SK-N-SH (cell line): ENCODE results near the gene RCAN1. TPM values are rescaled to one million over a fixed set of nuclear protein-coding genes. Genes with fewer than 3 reads are reported as not detected.

Experiments used
- CTCF ChIA-PET: fragments of 300-600, 350-600 bp; formaldehyde crosslinking; extraction: SDS; loops from one replicate; lab custom pipeline; 2021; lab: Yijun Ruan, JAX
- POLR2A ChIA-PET: fragments of 350-600 bp; sonication (Branson Sonifier 250); formaldehyde crosslinking; extraction: SDS; loops from one replicate; lab custom pipeline; 2020; ENCODE audit warnings: antibody characterized with exemption, inconsistent platforms; lab: Yijun Ruan, JAX
- DNase-seq: peaks from one replicate; pipeline ENCODE4 v3.0.0; 2012
- H2AFZ ChIP-seq: fragments of 200-600 bp; sonication (generic); 2 replicates; pipeline ENCODE4 v1.8.1; 2016; ENCODE audit warnings: antibody characterized with exemption, mild to moderate bottlenecking, low read depth
- H3F3A ChIP-seq: fragments of 200-600 bp; sonication (generic); replicated peaks from 2 replicates; pipeline ENCODE3; 2016; ENCODE audit warnings: antibody characterized with exemption, mild to moderate bottlenecking; ENCODE audit not compliant: insufficient read depth
- H3K27ac ChIP-seq, 2 experiments: fragments of 200-500 bp in 1 of 2; fragments of 200-600 bp in 1 of 2; sonication (Bioruptor generic) in 1 of 2; sonication (generic), shearing (Covaris generic) in 1 of 2; 2 replicates each; pipeline versions ENCODE4 v1.5.1 to v1.6.1; 2014 to 2016; ENCODE audit warnings: low read depth in 2 of 2, inconsistent platforms in 1 of 2, low read length in 1 of 2, mild to moderate bottlenecking in 1 of 2, mixed read lengths in 1 of 2
- H3K27me3 ChIP-seq: fragments of 200-600 bp; sonication (generic), shearing (Covaris generic); 2 replicates; pipeline ENCODE4 v1.6.1; 2016; ENCODE audit warnings: mixed run types; ENCODE audit not compliant: insufficient read depth
- H3K36me3 ChIP-seq, 2 experiments: fragments of 200-500 bp in 1 of 2; fragments of 200-600 bp in 1 of 2; sonication (Bioruptor generic) in 1 of 2; sonication (generic) in 1 of 2; replicated peaks in 1 of 2; 2 replicates each; pipeline versions ENCODE3 to v1.5.1; 2014 to 2016; ENCODE audit warnings: low read length in 1 of 2, mild to moderate bottlenecking in 1 of 2; ENCODE audit not compliant: insufficient read depth in 2 of 2, control insufficient read depth in 1 of 2
- H3K4me1 ChIP-seq, 2 experiments: fragments of 200-500 bp in 1 of 2; fragments of 200-600 bp in 1 of 2; sonication (Bioruptor generic) in 1 of 2; sonication (generic), shearing (Covaris generic) in 1 of 2; 2 replicates each; pipeline versions ENCODE4 v1.5.1 to v1.6.1; 2014 to 2016; ENCODE audit warnings: low read depth in 1 of 2, low read length in 1 of 2, mixed run types in 1 of 2; ENCODE audit not compliant: insufficient read depth in 2 of 2, control insufficient read depth in 1 of 2
- H3K4me2 ChIP-seq: fragments of 200-600 bp; sonication (generic), shearing (Covaris generic); 2 replicates; pipeline ENCODE4 v1.6.1; 2017; ENCODE audit warnings: mixed run types
- H3K4me3 ChIP-seq, 2 experiments: fragments of 200-500 bp in 1 of 2; fragments of 200-600 bp in 1 of 2; sonication (Bioruptor generic) in 1 of 2; sonication (generic), shearing (Covaris generic) in 1 of 2; 2 replicates each; pipeline versions ENCODE4 v1.5.1 to v1.8.1; 2014 to 2016; ENCODE audit warnings: low read depth in 2 of 2, inconsistent platforms in 1 of 2, low read length in 1 of 2, mild to moderate bottlenecking in 1 of 2, mixed read lengths in 1 of 2, moderate library complexity in 1 of 2
- H3K79me2 ChIP-seq: fragments of 200-600 bp; sonication (generic); 2 replicates; pipeline ENCODE4 v1.8.1; 2017; ENCODE audit warnings: mild to moderate bottlenecking; ENCODE audit not compliant: insufficient read depth
- H3K9ac ChIP-seq: fragments of 200-600 bp; sonication (generic); 2 replicates; pipeline ENCODE4 v1.6.1; 2017; ENCODE audit warnings: mixed run types
- H3K9me2 ChIP-seq: fragments of 200-600 bp; sonication (generic); 2 replicates; pipeline ENCODE4 v1.6.1; 2017; ENCODE audit warnings: mixed run types
- H3K9me3 ChIP-seq: fragments of 200-600 bp; sonication (generic); 2 replicates; pipeline ENCODE4 v1.6.1; 2017; ENCODE audit warnings: mixed run types, mild to moderate bottlenecking, moderate library complexity
- H4K20me1 ChIP-seq: fragments of 200-600 bp; sonication (generic); 2 replicates; pipeline ENCODE4 v1.6.1; 2017; ENCODE audit warnings: mild to moderate bottlenecking, mixed run types; ENCODE audit not compliant: insufficient read depth
- ELF1 ChIP-seq: IDR thresholded peaks from 2 replicates; pipeline ENCODE4 v1.4.0; 2012
- EP300 ChIP-seq, 2 experiments: IDR thresholded peaks; 2 replicates each; pipeline versions ENCODE4 v1.4.0 to v1.6.1; 2012; ENCODE audit warnings: borderline replicate concordance in 1 of 2, low read depth in 1 of 2, low read length in 1 of 2
- FOSL2 ChIP-seq: IDR thresholded peaks from 2 replicates; pipeline ENCODE4 v1.4.0; 2012; ENCODE audit warnings: low read depth, mild to moderate bottlenecking, moderate library complexity, borderline replicate concordance
- IRF3 ChIP-seq: fragments of 150-350 bp; IDR thresholded peaks from 2 replicates; pipeline ENCODE4 v1.6.1; 2016; ENCODE audit warnings: mild to moderate bottlenecking, low read depth, low read length
- JUND ChIP-seq: IDR thresholded peaks from 2 replicates; pipeline ENCODE4 v1.4.0; 2012
- MAX ChIP-seq: IDR thresholded peaks from 2 replicates; pipeline ENCODE4 v1.4.0; 2012; ENCODE audit warnings: low read depth
- MEF2A ChIP-seq: IDR thresholded peaks from 2 replicates; pipeline ENCODE4 v1.4.0; 2012; ENCODE audit warnings: low read depth, borderline replicate concordance
- MXI1 ChIP-seq: IDR thresholded peaks from 2 replicates; pipeline ENCODE4 v1.6.1; 2012; ENCODE audit warnings: mild to moderate bottlenecking, low read depth, low read length, improper control_type of control experiment
- NFIC ChIP-seq: IDR thresholded peaks from 2 replicates; pipeline ENCODE4 v1.4.0; 2012; ENCODE audit warnings: borderline replicate concordance
- NRF1 ChIP-seq: IDR thresholded peaks from 2 replicates; pipeline ENCODE4 v1.6.1; 2012; ENCODE audit warnings: low read depth, mild to moderate bottlenecking, low read length
- PBX3 ChIP-seq: IDR thresholded peaks from 2 replicates; pipeline ENCODE4; 2012
- RAD21 ChIP-seq: IDR thresholded peaks from 2 replicates; pipeline ENCODE4 v1.6.1; 2012; ENCODE audit warnings: mild to moderate bottlenecking, low read length
- REST ChIP-seq: IDR thresholded peaks from 2 replicates; pipeline ENCODE4 v1.6.1; 2012; ENCODE audit warnings: mild to moderate bottlenecking, low read depth, low read length, moderate library complexity
- RXRA ChIP-seq: IDR thresholded peaks from 2 replicates; pipeline ENCODE4 v1.4.0; 2012; ENCODE audit warnings: low read depth, mild to moderate bottlenecking, borderline replicate concordance
- SIN3A ChIP-seq: IDR thresholded peaks from 2 replicates; pipeline ENCODE4 v1.6.1; 2012; ENCODE audit warnings: low read depth, mild to moderate bottlenecking, low read length, moderate library complexity, borderline replicate concordance
- SMC3 ChIP-seq: IDR thresholded peaks from 2 replicates; pipeline ENCODE4 v1.6.1; 2012; ENCODE audit warnings: low read depth, low read length, improper control_type of control experiment
- TAF1 ChIP-seq: IDR thresholded peaks from 2 replicates; pipeline ENCODE4 v1.6.1; 2012; ENCODE audit warnings: low read depth, mild to moderate bottlenecking, low read length, moderate library complexity, borderline replicate concordance
- TCF12 ChIP-seq: IDR thresholded peaks from 2 replicates; pipeline ENCODE4 v1.4.0; 2012
- TEAD4 ChIP-seq: IDR thresholded peaks from 2 replicates; pipeline ENCODE4 v1.4.0; 2012; ENCODE audit warnings: mild to moderate bottlenecking, borderline replicate concordance; ENCODE audit not compliant: insufficient read depth
- YY1 ChIP-seq: IDR thresholded peaks from 2 replicates; pipeline ENCODE4 v1.4.0; 2012; ENCODE audit warnings: low read depth, mild to moderate bottlenecking
- WGBS: methylation state at CpG from one replicate; pipeline ENCODE4 v1.1.6; 2017; ENCODE audit warnings: low lambda C conversion rate; 5-methylcytosine and 5-hydroxymethylcytosine counted together
- polyA plus RNA-seq, 3 experiments: library from polyadenylated mRNA; depleted of rRNA; stranded (reverse); fragments of >200 nt; gene quantifications; 2 replicates each; pipeline ENCODE4 v1.2.3, GENCODE V29; 2012

Gene RCAN1
- polyA plus RNA-seq, 1 of the 3 experiments (the other 2 are of a cell fraction), result 16.7 TPM

- H4K20me1 ChIP-seq, result no peaks in the 10 kb centered on the region
- ChIA-PET CTCF (no interaction called here), POLR2A (no interaction called here)
- H3K4me2 ChIP-seq, result no peak overlapping the region
- no peaks in the 10 kb centered on the region for H3K9me3 ChIP-seq
- peaks cover 21% of the 10 kb centered on the region for H3F3A ChIP-seq
- H3K4me3 ChIP-seq, result no peak overlapping the region
- no peak overlapping the region for H2AFZ ChIP-seq
- H3K4me1 ChIP-seq, result peaks cover 2 to 3% of the 10 kb centered on the region in 2 experiments; a peak in 2 of 4 replicates
- 89% methylated on average over 6 of the region's 6 CpGs for WGBS
- H3K36me3 ChIP-seq, result no peaks in the 10 kb centered on the region
- no peaks in the 10 kb centered on the region for H3K27me3 ChIP-seq
- peaks cover 2% of the 10 kb centered on the region; the same call in 1 of the 2 replicates for H3K79me2 ChIP-seq
- DNase-seq, result no peak
- H3K9ac ChIP-seq, result no peak overlapping the region
- no peak overlapping the region for H3K27ac ChIP-seq
- no peaks in the 10 kb centered on the region for H3K9me2 ChIP-seq
- TF ChIP-seq MEF2A, result no peak
- TF ChIP-seq NFIC, result no peak
- no peak for TF ChIP-seq RXRA
- TF ChIP-seq ELF1, result no peak
- no peak for TF ChIP-seq MAX
- TF ChIP-seq TAF1, result no peak
- TF ChIP-seq IRF3, result no peak
- TF ChIP-seq JUND, result no peak
- TF ChIP-seq RAD21, result no peak
- TF ChIP-seq PBX3, result no peak
- TF ChIP-seq SIN3A, result no peak
- no peak for TF ChIP-seq REST
Measured at GRCh38 chr21:34531399-34531798, 83.5 kb downstream of the RCAN1 start.

GRCh38 chr21:34530261-34530660 is 84.7 kb downstream of the RCAN1 start:
- H3K9ac ChIP-seq, result peak overlapping the region; percentile 20; the same call in 1 of the 2 replicates
- H3F3A ChIP-seq, result peaks cover 22% of the 10 kb centered on the region
- peak overlapping the region in 1 of 2 experiments; percentile 80; a peak in 2 of 4 replicates for H3K27ac ChIP-seq
- no peak overlapping the region for H3K4me3 ChIP-seq
- H3K9me3 ChIP-seq, result no peaks in the 10 kb centered on the region
- no peaks in the 10 kb centered on the region for H3K36me3 ChIP-seq
- CTCF ChIA-PET, result no interaction called here
- H3K4me2 ChIP-seq, result no peak overlapping the region
- H4K20me1 ChIP-seq, result no peaks in the 10 kb centered on the region
- H3K4me1 ChIP-seq, result no peaks in the 10 kb centered on the region; a peak in 1 of 4 replicates
- no peaks in the 10 kb centered on the region for H3K9me2 ChIP-seq
- POLR2A ChIA-PET, result no interaction called here
- peaks cover 13% of the 10 kb centered on the region for H3K79me2 ChIP-seq
- no peak for DNase-seq
- H3K27me3 ChIP-seq, result no peaks in the 10 kb centered on the region
- no peak overlapping the region for H2AFZ ChIP-seq
- TF ChIP-seq NRF1, result no peak
- no peak for TF ChIP-seq RAD21
- TF ChIP-seq FOSL2, result peak; percentile 57; the same call in 1 of the 2 replicates
- no peak for TF ChIP-seq YY1
- no peak for TF ChIP-seq MXI1
- peak in 1 of 2 experiments; percentile 83; a peak in 2 of 4 replicates for TF ChIP-seq EP300 (IDR thresholded peaks at IDR 0.05; ENCODE audit: borderline replicate concordance in 1 of 2, low read depth in 1 of 2, low read length in 1 of 2)
- TF ChIP-seq SMC3, result no peak
- peak; percentile 79 for TF ChIP-seq JUND
- no peak for TF ChIP-seq MEF2A
- TF ChIP-seq RXRA, result peak; percentile 65; the same call in 1 of the 2 replicates
- peak; percentile 71; the same call in 1 of the 2 replicates for TF ChIP-seq TEAD4
- TF ChIP-seq TCF12, result peak; percentile 84
- peak; percentile 93 for TF ChIP-seq PBX3
- TF ChIP-seq IRF3, result no peak
